Measurements from ENCODE around the gene BANK1.

BANK1 gene

DNA sequence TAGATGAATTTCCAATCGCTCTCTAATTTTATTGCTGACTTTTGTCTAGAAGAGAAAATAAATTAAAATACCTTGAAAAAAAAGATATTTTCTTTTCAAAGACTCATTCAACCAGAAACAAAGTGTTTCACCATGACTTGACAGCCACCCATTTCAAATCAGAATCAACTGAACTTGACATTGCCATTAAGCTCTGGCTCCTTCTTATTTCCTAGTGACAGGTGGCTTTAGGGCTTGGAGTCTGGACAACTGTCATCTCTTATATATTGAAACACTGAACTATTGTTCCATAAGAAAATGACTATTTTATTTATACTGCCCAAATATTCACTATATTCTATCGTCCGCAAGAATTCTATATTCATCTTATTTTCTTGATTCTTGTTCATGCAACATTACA, 325.6 kb downstream of the BANK1 start:
- TF ChIP-seq, protein P1, sequence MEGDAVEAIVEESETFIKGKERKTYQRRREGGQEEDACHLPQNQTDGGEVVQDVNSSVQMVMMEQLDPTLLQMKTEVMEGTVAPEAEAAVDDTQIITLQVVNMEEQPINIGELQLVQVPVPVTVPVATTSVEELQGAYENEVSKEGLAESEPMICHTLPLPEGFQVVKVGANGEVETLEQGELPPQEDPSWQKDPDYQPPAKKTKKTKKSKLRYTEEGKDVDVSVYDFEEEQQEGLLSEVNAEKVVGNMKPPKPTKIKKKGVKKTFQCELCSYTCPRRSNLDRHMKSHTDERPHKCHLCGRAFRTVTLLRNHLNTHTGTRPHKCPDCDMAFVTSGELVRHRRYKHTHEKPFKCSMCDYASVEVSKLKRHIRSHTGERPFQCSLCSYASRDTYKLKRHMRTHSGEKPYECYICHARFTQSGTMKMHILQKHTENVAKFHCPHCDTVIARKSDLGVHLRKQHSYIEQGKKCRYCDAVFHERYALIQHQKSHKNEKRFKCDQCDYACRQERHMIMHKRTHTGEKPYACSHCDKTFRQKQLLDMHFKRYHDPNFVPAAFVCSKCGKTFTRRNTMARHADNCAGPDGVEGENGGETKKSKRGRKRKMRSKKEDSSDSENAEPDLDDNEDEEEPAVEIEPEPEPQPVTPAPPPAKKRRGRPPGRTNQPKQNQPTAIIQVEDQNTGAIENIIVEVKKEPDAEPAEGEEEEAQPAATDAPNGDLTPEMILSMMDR (IDR thresholded peaks at IDR 0.05; ENCODE audit: control insufficient read depth, extremely low read depth, insufficient read depth), result no peak
- no peak for DNase-seq (ENCODE audit: low read depth)
- no peak overlapping the region for H3K4me3 ChIP-seq (ENCODE audit: low read depth, low read length)

DNA sequence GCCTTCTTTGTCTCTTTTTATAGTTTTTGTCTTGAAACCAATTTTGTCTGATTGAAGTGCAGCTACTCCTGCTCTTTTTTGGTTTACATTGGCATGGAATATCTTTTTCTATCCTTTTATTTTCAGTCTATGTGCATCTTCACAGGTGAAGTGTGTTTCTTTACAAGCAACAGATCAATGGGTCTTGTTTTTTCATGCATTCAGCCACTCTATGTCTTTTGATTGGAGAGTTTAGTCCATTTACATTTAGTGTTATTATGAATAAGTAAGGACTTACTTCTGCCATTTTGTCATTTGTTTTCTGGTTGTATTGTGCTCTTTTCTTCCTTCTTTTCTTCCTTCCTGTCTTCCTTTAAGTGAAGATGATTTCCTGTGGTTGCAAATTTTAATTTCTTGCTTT, 330.3 kb downstream of the BANK1 start:
- TF ChIP-seq, protein P1 (IDR thresholded peaks at IDR 0.05; ENCODE audit: control insufficient read depth, extremely low read depth, insufficient read depth), result no peak
- no peak overlapping the region for H3K4me3 ChIP-seq (ENCODE audit: low read depth, low read length)
- no peak for DNase-seq (ENCODE audit: low read depth)
